GM19324 (cell line): ENCODE measurements around the gene ALDOA.
"Not testable (repeated sequence)": the region's sequence is repeated elsewhere in the genome, so short reads cannot be mapped to it uniquely, and the experiment has no call there.

ENCODE experiments used
- ATAC-seq: cut with Tn5 transposase; IDR thresholded peaks from one replicate; pipeline ENCODE4 v1.9.1; 2021; ENCODE audit warnings: mild to moderate bottlenecking, moderate library complexity; ENCODE audit not compliant: unreplicated experiment, low FRiP score

The ALDOA gene

DNA sequence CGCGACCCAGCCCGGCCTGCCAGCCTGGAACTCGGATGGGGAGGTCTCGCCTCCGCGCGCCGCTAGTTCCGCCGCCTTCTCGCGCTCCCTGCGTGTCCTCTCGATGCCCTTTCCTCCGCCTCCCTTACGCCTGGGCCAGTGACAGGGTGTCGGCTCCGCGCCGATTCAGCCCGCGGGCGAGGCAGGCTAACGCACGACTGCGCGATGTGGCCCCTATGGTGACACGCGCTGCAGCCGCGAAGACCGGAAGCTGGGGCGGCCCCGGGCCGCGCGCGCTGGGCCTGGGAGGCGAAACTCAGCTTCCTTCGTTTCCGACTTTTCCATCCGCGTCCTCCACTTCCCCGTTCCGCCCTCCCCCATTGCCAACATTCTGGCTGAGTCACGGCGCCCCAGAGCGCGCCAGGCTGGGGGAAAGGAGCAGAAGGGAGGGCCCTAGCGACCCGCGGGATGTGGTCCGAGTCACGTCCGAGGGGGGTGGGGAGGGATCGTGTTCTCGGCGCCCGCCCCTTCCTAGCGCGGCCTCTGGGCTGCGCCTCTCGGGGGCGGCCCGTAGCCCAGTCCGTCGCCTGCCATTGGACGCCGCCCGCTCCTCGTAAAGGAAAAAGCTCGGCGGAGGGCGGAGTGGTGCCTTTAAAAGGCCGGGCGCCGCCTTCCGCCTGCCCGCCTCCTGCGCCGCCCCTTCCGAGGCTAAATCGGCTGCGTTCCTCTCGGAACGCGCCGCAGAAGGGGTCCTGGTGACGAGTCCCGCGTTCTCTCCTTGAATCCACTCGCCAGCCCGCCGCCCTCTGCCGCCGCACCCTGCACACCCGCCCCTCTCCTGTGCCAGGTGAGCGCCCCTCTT, at the start of gene ALDOA:
Gene ALDOA, plus strand, starts transcription at position 659 of the 841 bp plus-strand sequence. CDS start 1,138 bp downstream, outside the sequence.
- peak; percentile 85 for ATAC-seq

DNA sequence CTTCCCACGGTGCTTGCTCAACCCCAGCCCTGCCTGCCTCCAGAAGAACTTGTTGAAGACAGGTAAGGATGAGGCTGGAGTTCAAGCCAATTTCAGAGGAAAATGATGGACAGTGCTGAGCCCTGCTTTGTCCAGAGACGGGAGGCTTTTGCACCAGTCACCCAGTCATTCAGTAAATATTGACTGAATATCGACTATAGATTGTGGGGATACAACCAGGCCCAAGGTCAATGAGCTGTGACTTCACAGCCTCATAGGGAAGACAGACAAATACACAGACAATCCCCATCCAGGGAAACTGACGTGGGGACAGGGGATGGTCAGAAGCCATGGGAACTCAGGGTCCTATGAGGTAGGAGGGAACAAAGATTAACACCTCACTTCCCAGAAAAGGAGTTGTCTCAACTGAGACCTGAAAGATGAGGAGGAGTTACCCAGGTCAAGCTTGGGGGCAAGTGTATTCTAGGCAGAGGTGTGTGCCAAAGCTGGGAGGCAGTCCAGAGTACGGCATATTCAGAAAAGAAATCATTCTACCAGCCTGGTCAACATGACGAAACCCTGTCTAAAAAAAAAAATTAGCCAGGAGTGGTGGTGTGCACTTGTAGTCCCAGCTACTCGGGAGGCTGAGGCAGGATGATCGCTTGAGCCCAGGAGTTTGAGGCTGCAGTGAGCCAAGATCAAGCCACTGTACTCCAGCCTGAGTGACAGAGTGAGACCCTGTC, 48.8 kb upstream of the ALDOA start:
- ATAC-seq, result no peak

DNA sequence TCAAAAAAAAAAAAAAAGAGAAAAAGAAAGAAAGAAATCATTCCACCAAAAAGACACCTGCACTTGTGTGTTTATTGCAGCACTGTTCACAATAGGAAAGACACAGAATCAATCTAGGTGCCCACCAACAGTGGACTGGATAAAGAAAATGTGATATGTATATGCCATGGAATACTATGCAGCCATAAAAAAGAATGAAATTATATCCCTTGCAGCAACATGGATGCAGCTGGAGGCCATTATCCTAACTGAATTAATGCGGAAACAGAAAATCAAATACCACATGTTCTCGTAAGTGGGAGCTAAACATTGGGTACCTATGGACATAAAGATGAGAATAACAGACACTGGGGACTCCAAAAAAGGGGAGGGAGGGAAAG, 48.3 kb upstream of the ALDOA start:
- ATAC-seq, result no peak

DNA sequence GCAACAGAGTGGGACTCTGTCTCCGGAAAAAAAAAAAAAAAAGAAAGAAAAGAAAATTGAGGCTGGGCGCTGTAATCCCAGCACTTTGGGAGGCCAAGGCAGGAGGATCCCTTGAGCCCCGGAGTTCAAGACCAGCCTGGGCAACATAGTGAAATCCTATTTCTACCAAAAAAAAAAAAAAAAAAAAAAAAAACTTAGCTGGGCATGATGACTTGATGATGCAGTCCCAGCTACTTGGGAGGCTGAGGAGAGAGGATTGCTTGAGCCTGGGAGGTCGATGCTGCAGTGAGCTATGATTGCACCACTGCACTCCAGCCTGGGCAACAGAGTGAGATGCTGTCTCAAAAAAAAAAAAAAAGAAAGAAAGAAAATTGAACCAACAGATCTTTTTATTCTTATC, 47.6 kb upstream of the ALDOA start:
- not testable (repeated sequence) for ATAC-seq

DNA sequence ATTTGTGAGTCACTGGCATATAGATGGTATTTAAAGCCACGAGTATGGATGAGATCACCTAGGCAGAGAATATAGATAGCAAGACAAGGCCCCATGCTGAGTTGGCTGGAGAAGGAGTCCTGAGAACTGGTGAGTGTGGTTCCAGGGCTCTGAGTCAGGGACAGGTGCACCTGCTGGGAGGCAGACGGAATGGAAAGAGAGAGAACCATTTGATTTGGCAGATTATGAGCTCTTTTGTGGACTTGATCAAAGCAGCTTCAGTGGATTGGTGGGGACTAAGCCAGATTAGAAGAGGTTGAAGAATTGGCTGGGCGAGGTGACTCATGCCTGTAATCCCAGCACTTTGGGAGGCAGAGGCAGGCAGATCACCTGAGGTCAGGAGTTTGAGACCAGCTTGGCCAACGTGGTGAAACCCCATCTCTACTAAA, 46.8 kb upstream of the ALDOA start:
- no peak for ATAC-seq

DNA sequence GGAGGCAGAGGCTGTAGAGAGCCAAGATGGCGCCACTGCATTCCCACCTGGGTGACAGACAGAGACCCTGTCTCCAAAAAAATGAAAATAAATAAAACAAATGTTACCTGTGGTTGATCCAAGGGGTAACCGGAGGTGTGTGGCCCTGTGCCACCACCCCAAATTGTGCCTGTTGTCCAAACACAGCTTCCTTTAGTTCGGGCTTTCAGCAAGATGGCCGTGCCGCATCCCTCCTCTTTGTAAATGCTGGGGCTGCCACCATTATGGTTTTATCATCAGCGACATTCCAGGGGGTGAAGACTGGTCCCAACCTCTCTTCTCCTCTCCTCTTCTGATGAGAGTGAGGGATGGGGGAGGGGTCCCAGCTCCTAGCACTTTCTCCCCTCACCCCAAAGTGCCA, 42.7 kb upstream of the ALDOA start, which contains the start of gene C16orf92:
Gene C16orf92, plus strand, starts transcription at position 312 of the 400 bp plus-strand sequence. CDS start 143 bp downstream, outside the sequence.
- ATAC-seq, result no peak

DNA sequence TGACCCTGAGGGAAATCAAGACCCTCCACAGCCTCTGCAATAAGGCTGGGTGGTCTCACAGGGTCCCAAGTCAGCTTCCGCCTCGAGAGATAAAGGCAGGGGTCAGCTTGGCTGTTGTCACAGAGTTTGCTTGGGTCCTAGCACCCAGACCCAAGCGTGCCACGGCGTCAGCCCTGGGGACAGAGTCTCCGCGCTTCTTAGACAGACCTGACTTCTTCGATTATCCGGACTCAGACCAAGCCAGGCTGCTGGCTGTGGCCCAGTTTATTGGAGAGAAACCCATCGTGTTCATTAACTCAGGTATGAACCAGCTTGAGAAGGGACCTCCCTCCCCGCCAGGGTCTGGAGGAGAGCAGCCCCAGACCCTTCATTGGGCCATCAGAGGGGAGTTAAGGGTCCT, 42.0 kb upstream of the ALDOA start:
- ATAC-seq, result no peak

DNA sequence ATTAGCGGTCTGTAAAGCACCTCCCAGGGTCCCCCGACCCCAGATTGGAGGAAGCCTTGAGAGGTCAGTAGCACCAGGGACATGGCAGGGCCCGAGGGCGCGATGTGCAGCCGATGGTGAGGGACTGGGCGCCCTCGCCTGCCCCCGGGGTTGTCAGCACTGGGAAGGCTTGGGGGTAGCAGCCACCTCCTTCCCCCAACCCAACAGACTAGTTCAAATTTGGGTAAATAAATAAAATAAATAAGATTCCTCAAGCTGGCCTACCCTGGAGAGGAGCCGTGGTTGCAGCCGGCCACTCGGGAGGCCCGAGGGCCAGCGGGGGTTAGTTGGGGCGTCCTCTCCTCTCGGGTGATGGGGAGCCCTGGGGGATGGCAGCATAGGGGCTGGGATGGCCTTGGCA, 41.1 kb upstream of the ALDOA start:
- no peak for ATAC-seq

DNA sequence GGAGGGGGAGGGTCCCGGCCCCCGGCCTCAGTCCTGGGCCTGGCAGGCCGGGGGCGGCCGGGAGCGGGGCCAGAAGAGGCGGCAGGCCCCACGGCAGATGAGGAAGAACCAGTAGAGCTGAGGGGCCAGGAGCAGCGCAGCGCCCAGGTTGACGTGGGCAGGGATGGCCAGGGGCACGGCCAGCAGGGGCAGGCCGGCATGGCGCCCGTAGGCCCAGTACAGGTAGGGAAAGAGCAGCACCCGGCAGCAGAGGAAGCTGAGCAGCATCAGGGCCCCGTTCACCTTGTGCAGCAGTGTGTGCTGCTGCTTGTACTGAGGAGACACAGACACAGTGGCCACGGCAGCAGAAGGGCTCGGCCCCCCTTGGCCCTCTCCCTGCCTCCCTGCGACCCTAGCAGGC, 40.4 kb upstream of the ALDOA start:
- no peak for ATAC-seq

DNA sequence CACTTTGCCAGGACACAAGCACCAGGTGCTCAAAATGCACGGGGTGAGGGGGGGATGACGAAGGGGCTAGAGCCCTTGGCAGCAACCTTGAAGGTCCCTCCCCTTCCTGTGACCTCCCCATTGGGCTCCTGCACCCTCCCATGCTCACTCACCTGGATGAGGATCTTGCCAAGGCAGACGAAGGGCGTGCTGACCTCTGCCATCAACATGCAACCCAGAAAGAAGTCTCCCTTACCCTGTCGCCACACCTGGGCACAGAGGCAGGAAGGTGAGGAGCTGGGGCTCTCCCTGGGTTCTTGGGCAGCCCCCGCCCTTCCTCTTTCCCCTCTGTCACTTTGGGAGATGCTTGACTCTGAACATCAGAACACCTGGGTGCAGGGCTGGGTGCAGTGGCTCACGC, 40.0 kb upstream of the ALDOA start:
- no peak for ATAC-seq

DNA sequence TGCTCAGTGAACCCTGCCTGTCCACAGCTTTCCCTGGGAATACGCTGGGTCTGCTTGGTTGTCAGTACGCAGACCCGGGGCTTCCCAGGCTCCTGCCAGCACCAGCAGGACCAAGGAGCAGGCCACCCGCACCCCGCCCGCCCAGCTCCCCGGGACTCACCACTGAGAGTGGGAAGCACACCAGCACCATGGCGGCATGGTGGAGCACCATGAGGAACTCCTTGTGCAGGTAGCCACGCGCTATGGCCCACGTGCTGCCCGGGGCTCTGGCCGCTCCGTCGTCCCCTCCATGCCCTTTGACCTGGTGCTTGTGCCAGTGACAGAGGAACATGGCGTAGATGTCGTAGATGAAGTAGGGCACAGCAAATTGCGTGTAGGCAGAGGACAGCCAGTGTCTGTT, 39.1 kb upstream of the ALDOA start:
- ATAC-seq, result no peak

DNA sequence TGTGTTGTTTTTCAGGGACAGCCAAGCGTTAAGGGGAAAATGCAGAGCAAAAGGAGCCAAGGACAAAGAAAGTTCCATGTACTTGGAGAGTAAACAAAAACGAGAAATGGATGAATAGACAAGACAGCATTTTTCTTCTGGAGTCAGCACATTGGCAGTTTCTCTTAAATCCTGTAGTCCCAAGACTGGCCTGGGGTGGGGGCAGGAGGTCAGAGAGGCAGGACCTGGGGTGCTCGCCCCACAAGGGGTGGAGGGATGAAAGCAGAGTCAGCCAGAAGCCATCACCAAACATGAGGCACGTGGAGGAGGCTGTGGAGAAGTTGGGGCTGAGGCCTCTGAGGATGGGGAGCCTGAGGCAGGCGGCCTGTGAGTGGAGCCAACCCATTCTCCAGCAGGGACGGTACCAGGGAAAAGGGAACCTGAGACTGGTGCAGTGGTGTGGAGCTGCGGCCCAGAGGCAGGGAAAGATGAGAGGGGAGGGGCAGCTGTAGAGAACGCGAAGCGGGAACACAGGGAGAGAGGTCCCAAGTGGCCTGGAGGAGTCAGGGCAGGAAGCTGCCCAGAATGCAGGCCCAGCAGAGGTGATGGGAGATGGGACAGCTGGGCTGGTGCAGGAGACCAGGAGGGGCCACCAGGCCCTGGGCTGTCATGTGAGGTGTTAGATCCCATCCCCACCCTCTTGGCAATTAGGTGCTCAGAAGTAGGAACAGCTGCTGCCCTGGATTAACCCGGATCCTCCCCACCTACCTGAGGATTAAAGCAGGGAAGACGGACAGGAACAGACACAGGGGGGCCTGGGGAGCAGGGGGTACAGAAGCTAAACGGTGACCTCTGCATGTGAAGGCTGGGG, 37.7 kb upstream of the ALDOA start:
- ATAC-seq, result no peak

DNA sequence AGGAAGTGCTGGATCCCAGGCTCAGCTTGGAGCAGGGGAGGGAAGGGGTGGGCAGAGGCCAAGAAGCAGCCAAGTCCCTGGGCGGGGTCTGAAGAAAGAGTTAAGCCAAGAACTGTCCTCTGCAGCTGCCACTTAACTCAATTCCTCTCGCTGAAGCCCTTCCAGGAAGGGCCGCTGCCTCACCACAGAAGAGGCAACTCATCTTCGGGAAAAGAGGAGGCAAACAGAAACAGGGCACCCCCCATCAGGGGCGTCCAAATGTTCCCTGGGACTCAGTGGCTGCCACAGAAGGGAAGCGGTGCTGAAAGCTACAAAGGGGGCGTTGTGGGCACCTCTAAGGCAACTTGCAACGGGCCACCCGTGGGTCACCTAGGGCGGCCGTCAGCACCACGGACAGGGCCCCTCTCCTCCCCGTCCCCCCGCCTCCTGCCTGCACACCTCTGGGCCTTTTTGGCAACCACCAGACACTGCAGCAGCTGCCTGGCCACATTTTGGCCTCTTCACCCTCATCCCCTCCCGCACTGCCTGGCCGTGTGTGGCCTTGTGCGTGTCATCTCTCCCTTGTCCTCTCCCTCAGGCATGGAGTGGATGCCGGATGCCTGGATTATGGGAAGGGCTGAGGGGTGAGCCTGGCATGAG, 37.0 kb upstream of the ALDOA start:
- ATAC-seq, result no peak

DNA sequence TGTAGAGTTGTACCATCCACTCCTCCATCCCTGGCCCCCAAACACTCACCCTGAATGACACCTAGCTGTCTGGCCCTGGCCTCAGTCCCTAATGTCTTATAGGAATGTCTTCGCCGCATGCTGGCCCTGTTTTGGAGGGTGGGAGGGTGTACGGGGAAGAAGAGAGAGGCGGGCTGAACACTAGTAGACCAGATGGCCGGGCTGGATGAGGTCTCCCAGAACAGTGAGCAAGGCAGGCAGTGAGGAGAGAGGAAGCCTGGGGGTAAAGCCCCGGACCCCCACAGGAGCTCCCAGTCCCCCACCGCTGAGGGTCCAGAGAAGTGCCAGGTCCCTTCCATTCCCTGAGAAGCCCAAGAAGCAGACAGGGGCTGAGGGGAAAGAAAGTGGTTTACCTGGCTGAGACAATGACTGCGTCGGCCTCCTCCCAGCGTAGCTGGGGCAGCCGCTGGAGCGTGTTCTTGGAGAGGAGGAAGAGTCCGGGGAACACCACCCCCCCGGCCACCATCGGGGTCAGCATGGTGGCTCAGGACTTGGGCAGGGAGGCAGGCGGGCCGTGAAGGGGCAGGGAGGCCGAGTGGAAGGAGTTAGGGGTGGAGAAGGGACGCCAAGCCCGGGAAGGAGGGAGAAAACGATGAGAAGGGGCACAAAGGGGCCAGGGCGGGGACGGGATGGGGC, 35.4 kb upstream of the ALDOA start:
- no peak for ATAC-seq

DNA sequence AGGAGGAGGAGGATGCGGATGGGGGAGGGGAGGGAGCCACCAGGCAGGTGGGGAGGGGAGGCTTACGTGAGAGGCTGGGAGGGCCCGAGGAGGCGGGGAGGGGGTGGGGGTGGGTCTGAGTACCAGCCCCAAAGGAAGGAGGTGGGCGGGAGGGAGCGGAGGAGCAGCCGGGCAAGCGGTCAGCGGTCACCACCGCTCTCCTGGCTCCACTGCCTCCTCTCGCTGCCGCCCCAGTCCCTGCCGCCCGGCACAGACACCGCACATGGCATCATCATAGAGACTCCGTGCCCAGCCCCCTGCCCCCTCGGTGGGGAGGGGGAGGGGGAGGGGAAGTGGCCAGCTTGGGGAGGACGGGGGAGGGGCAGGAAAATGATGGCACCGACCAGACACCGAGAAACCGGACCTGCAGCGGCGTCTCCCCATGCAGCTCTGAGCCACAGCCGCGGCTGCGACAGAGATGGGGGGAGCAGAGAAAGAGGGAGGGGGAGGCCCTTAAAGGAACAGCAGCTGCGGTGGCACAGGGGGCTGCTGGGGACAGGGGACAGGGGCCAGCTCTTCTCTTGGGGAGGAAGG, 34.6 kb upstream of the ALDOA start, which contains the start of gene TLCD3B:
Gene TLCD3B, minus strand, starts transcription at position 431 of the 573 bp plus-strand sequence. CDS start 744 bp downstream, outside the sequence.
- no peak for ATAC-seq

DNA sequence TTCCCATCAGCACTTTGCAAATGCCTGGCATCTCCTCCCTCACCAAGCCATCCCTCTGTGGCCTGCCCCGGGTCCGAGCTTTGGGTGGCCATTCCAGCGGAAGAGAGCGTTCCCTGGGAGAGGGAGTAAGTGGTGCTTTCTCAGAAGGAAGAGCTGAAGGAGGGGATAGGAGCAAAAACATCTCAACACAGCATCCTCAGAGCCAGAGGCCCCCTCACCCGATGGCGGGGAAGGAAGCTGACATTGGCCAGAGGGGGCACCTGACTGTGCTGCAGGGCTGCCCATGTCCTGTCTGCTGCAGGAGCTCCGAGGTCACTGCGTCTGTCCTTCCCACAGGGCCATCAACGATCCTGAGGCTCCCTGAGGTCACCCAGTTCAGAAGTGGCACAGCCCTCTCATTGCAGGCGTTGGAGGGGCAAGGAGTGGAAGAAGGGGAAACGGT, 34.1 kb upstream of the ALDOA start:
- no peak for ATAC-seq

DNA sequence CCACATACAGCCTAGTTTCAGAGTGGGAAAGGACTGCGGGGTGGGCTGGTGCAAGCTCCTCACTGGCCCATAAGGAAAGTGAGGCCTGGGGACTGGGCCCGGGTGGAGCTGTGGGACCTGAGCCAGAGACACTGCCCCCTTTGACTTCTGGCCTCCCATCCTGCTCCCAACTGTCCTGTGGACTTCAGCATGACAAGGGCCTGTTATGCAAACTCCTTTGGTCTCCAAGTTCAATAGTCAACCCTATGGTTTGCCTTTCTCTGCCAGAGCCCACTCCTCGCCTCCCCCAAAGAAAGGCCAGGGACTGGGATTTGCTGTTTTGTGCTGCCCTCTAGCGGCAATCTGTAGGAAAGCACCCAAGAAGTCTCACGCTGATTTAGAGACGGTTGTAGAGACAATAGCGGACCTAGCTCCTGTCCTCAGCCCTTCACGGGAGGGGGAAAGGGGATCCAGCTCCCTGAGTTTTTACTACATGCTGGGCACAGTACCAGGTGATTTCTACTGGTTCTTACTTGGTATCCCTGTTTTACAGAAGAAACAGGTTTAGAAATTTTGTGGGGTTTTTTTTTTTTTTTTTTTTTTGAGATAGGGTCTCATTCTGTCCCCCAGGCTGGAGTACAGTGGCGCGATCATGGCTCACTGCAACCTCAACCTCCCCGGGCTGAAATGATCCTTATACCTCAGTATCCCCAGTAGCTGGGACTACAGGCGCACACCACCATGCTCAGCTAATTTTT, 33.3 kb upstream of the ALDOA start:
- ATAC-seq, result no peak

DNA sequence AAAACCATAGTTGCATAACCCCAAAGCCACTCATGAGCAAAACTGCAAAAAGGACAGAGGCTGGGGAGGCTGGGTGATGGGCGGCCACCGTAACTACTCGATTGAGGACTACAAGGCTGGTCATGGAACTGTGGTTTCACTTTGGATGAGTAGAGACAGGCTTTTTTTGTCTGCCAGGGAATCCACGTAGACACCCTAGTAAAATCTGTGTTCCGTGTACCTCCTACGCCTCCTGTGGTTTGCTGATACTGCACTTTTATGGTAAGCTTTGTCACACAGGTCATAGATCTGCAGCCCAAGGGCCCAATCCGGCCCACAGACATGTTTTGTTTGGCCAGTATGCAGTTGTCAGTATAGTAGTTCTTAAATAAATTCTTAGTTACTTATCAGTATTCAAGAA, 32.3 kb upstream of the ALDOA start:
- ATAC-seq, result no peak

DNA sequence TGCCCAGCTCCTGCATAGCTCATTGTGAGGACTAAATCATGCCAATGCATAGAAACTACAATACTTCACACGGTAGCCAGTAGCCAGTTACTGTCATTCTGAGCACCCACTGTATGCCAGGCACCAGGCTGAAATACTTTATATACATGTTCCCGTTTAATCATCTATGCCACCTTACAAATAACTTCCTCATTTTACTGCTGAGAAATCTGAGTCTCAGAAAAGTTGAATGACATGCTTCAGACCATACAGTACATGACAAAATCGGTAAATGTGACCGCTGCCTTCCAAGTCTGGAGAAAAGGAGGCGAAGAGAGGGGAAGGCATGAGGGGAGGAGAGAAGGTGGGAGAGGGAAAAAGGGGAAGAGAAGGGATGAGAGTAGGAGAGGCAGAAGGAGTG, 25.3 kb upstream of the ALDOA start:
- no peak for ATAC-seq
